ENCODE results near the gene PHACTR1. TPM values are rescaled to one million over a fixed set of nuclear protein-coding genes. Genes with fewer than 3 reads are reported as not detected.

Gene PHACTR1
- total RNA-seq, 1 donor from 2014 or later = 8.5 TPM

GRCh38 chr6:12916006-12916405 is 199.4 kb downstream of the PHACTR1 start:
- H3K27me3 Mint-ChIP-seq (ENCODE audit: low read depth, unreplicated experiment) = peaks cover 17% of the 10 kb centered on the region
- H3K9me3 Mint-ChIP-seq (ENCODE audit: unreplicated experiment) = peaks cover 3% of the 10 kb centered on the region
- no peaks in the 10 kb centered on the region for H3K4me1 Mint-ChIP-seq (ENCODE audit: low read depth, unreplicated experiment)
- Histone ChIP-seq H3K79me2 (ENCODE audit: insufficient read depth, low read length) (no peaks in the 10 kb centered on the region), H3K27me3 (ENCODE audit: insufficient read depth, low read length) (no peaks in the 10 kb centered on the region), H3K4me1 (ENCODE audit: insufficient read depth, low read length) (no peaks in the 10 kb centered on the region), H3K4me3 (ENCODE audit: insufficient read depth, low read depth, low read length) (no peak overlapping the region), H3K27ac (ENCODE audit: low read depth, low read length) (no peak overlapping the region), H3K4me2 (ENCODE audit: low read length) (no peak overlapping the region), H4K20me1 (ENCODE audit: insufficient read depth, low read length) (no peaks in the 10 kb centered on the region), H3K9ac (ENCODE audit: low read length) (no peak overlapping the region), H3K36me3 (ENCODE audit: insufficient read depth, low read length) (no peaks in the 10 kb centered on the region), H2AFZ (ENCODE audit: low read depth, low read length) (no peak overlapping the region), H3K9me3 (ENCODE audit: insufficient read depth, low read depth, low read length) (no peaks in the 10 kb centered on the region)
- H3K27ac Mint-ChIP-seq (ENCODE audit: unreplicated experiment) = no peak overlapping the region
- H3K36me3 Mint-ChIP-seq (ENCODE audit: low read depth, unreplicated experiment) = no peaks in the 10 kb centered on the region
- DNase-seq (ENCODE audit: low read depth) = no peak
- H3K4me3 Mint-ChIP-seq (ENCODE audit: unreplicated experiment) = no peak overlapping the region
- TF ChIP-seq CTCF (IDR thresholded peaks at IDR 0.05; ENCODE audit: insufficient read depth, low read depth, low read length) = no peak
- TF ChIP-seq EZH2 (IDR thresholded peaks at IDR 0.05; ENCODE audit: insufficient read depth, low read length) = no peak
- FAIRE-seq = no peak

- H3K9ac ChIP-seq (ENCODE audit: low read length) = no peak overlapping the region
These were observed 200.0 kb downstream of the PHACTR1 start for GRCh38 chr6:12916420-12917136.

More at GRCh38 chr6:12916420-12917136, 200.0 kb downstream of the PHACTR1 start:
- no peaks in the 10 kb centered on the region for H3K4me1 ChIP-seq (ENCODE audit: insufficient read depth, low read length)
- H2AFZ ChIP-seq (ENCODE audit: low read depth, low read length) = no peak overlapping the region
- Mint-ChIP-seq H3K36me3 (ENCODE audit: low read depth, unreplicated experiment) (no peaks in the 10 kb centered on the region), H3K9me3 (ENCODE audit: unreplicated experiment) (peaks cover 3% of the 10 kb centered on the region), H3K4me1 (ENCODE audit: low read depth, unreplicated experiment) (no peaks in the 10 kb centered on the region), H3K4me3 (ENCODE audit: unreplicated experiment) (no peak overlapping the region), H3K27ac (ENCODE audit: unreplicated experiment) (no peak overlapping the region), H3K27me3 (ENCODE audit: low read depth, unreplicated experiment) (peaks cover 20% of the 10 kb centered on the region)
- FAIRE-seq (no peak), DNase-seq (ENCODE audit: low read depth) (no peak)
- TF ChIP-seq EZH2 (IDR thresholded peaks at IDR 0.05; ENCODE audit: insufficient read depth, low read length) (no peak), CTCF (IDR thresholded peaks at IDR 0.05; ENCODE audit: insufficient read depth, low read depth, low read length) (no peak)
- no peaks in the 10 kb centered on the region for H3K79me2 ChIP-seq (ENCODE audit: insufficient read depth, low read length)
- no peak overlapping the region for H3K4me2 ChIP-seq (ENCODE audit: low read length)
- H3K9me3 ChIP-seq (ENCODE audit: insufficient read depth, low read depth, low read length) = no peaks in the 10 kb centered on the region
- H4K20me1 ChIP-seq (ENCODE audit: insufficient read depth, low read length) = no peaks in the 10 kb centered on the region
- no peak overlapping the region for H3K4me3 ChIP-seq (ENCODE audit: insufficient read depth, low read depth, low read length)
- H3K27ac ChIP-seq (ENCODE audit: low read depth, low read length) = no peak overlapping the region
- no peaks in the 10 kb centered on the region for H3K27me3 ChIP-seq (ENCODE audit: insufficient read depth, low read length)
- H3K36me3 ChIP-seq (ENCODE audit: insufficient read depth, low read length) = no peaks in the 10 kb centered on the region

Measured in astrocyte (in vitro differentiated cells and primary cell).